GM10248 (cell line): Measurements from ENCODE around the gene PARL.

Source experiments
- CTCF ChIA-PET: fragments of 300-600 bp; sonication (Branson Sonifier 250); formaldehyde crosslinking; extraction: SDS; loops from one replicate; lab custom pipeline; 2021; ENCODE audit warnings: antibody characterized with exemption; lab: Yijun Ruan, JAX
- POLR2A ChIA-PET: fragments of 350-650 bp; sonication (Branson Sonifier 250); formaldehyde crosslinking; extraction: SDS; loops from one replicate; lab custom pipeline; 2020; ENCODE audit warnings: antibody characterized with exemption; lab: Yijun Ruan, JAX
- DNase-seq: peaks from one replicate; pipeline ENCODE4 v3.0.0; 2012; ENCODE audit errors: extremely low spot score
- CTCF ChIP-seq: IDR thresholded peaks from 2 replicates; pipeline ENCODE4 v1.5.1; 2012; ENCODE audit warnings: mild to moderate bottlenecking, low read depth; ENCODE audit errors: extremely low read depth, missing control alignments, control extremely low read depth

PARL gene

GRCh38 chr3:183924543-183924942 lies 39.9 kb upstream of the PARL start:
- no peak for DNase-seq
- ChIA-PET CTCF (interaction anchor here (1.4 to 2.1 kb wide), 2 partner anchors 10 to 28 kb away, joined by 5 to 7 read pairs; no protein-coding TSS in a partner anchor), POLR2A (no interaction called here)
- no peak for TF ChIP-seq CTCF

GRCh38 chr3:183922421-183922820 lies 37.7 kb upstream of the PARL start:
- ChIA-PET POLR2A (no interaction called here), CTCF (interaction anchor here (1.4 to 2.2 kb wide), 3 partner anchors 12 to 85 kb away, joined by 3 to 6 read pairs (median 4); partner anchors contain the start of gene PARL)
- DNase-seq: no peak
- no peak for TF ChIP-seq CTCF

- POLR2A ChIA-PET: interaction anchor here (0.6 kb wide), 1 partner anchor 24 kb away, joined by 3 read pairs; no protein-coding TSS in a partner anchor
These were observed 36.4 kb upstream of the PARL start for GRCh38 chr3:183921096-183921495.

GRCh38 chr3:183920416-183920815 lies 35.7 kb upstream of the PARL start:
- POLR2A ChIA-PET: interaction anchor here (0.6 kb wide), 1 partner anchor 55 kb away, joined by 3 read pairs; no protein-coding TSS in a partner anchor
- CTCF ChIA-PET: interaction anchor here (1.7 to 3.6 kb wide), 2 partner anchors 12 to 16 kb away, joined by 5 to 10 read pairs; no protein-coding TSS in a partner anchor
- no peak for TF ChIP-seq CTCF
- no peak for DNase-seq

More at GRCh38 chr3:183921096-183921495, 36.4 kb upstream of the PARL start:
- CTCF ChIA-PET: interaction anchor here (1.7 kb wide), 1 partner anchor 12 kb away, joined by 5 read pairs; no protein-coding TSS in a partner anchor
- DNase-seq: no peak
- no peak for TF ChIP-seq CTCF

GRCh38 chr3:183918178-183918577 lies 33.5 kb upstream of the PARL start:
- POLR2A ChIA-PET: no interaction called here
- no peak for DNase-seq
- no peak for TF ChIP-seq CTCF
- CTCF ChIA-PET: interaction anchor here (0.9 to 3.6 kb wide), 8 partner anchors 9 to 100 kb away, joined by 3 to 12 read pairs (median 4); partner anchors contain the start of genes ABCC5 and PARL

GRCh38 chr3:183917776-183918175 lies 33.1 kb upstream of the PARL start:
- ChIA-PET CTCF (interaction anchor here (0.5 to 3.6 kb wide), 8 partner anchors 10 to 560 kb away, joined by 3 to 12 read pairs (median 4); partner anchors contain the start of genes ABCC5 and PARL), POLR2A (no interaction called here)
- TF ChIP-seq CTCF: no peak

More at GRCh38 chr3:183917776-183918175, 33.1 kb upstream of the PARL start:
- DNase-seq: no peak
